Adipose tissue (tissue), 3 donors: Measurements from ENCODE around the gene P2RY13. TPM values are rescaled to one million over a fixed set of nuclear protein-coding genes. Genes with fewer than 3 reads are reported as not detected.

Experiments used
- polyA plus RNA-seq, 3 donors: library from polyadenylated mRNA; stranded (reverse); fragments of 200-250 nt; gene quantifications; one replicate each; pipeline ENCODE4 v1.2.3, GENCODE V29; 2013
- donor health status: healthy with polysubstance abuse.
- donor health status: Bipolar disorder and iron deficiency.
- donor health status: healthy.

The P2RY13 gene
- polyA plus RNA-seq, 3 donors: 0.22 to 3.1 (median 2.4) TPM

Other genes with a start within 250 kb of the P2RY13 start
- gene MED12L, start 243.9 kb downstream of the P2RY13 start, polyA plus RNA-seq: under 1 TPM in 2 of 3 donors, not detected in 1; 0.03 to 0.09 TPM
- 1 to 10 TPM in 2 of 3 donors, under 1 TPM in 1; 0.59 to 1.0 (median 1.0) TPM for gene GPR171, start 126.3 kb downstream of the P2RY13 start, polyA plus RNA-seq
- 1 to 10 TPM in 1 of 3 donors, under 1 TPM in 2; 0.14 to 2.9 (median 0.86) TPM for gene P2RY14, start 51.0 kb downstream of the P2RY13 start, polyA plus RNA-seq
- gene GPR87, start 12.7 kb downstream of the P2RY13 start, polyA plus RNA-seq: under 1 TPM in 1 of 3 donors, not detected in 2; 0.04 TPM
- gene P2RY12, start 55.2 kb upstream of the P2RY13 start, polyA plus RNA-seq: 1 to 10 TPM in 1 of 3 donors, under 1 TPM in 2; 0.10 to 2.7 (median 0.94) TPM
- under 1 TPM; 0.56 to 0.90 (median 0.74) TPM for gene IGSF10, start 131.5 kb upstream of the P2RY13 start, polyA plus RNA-seq